Hindlimb muscle (tissue), 1 donor: ENCODE data around the gene IL21R. TPM values are rescaled to one million over a fixed set of nuclear protein-coding genes. Genes with fewer than 3 reads are reported as not detected.

Experiments
- DNase-seq: peaks from one replicate; pipeline ENCODE4 v3.0.0-alpha.2; 2013
- polyA plus RNA-seq: library from polyadenylated mRNA; unstranded; fragments of 120-200 nt; gene quantifications from one replicate; pipeline ENCODE4 v1.2.1, GENCODE V29; 2013; ENCODE audit not compliant: insufficient read length

Gene IL21R
- 0.23 TPM for polyA plus RNA-seq

DNA sequence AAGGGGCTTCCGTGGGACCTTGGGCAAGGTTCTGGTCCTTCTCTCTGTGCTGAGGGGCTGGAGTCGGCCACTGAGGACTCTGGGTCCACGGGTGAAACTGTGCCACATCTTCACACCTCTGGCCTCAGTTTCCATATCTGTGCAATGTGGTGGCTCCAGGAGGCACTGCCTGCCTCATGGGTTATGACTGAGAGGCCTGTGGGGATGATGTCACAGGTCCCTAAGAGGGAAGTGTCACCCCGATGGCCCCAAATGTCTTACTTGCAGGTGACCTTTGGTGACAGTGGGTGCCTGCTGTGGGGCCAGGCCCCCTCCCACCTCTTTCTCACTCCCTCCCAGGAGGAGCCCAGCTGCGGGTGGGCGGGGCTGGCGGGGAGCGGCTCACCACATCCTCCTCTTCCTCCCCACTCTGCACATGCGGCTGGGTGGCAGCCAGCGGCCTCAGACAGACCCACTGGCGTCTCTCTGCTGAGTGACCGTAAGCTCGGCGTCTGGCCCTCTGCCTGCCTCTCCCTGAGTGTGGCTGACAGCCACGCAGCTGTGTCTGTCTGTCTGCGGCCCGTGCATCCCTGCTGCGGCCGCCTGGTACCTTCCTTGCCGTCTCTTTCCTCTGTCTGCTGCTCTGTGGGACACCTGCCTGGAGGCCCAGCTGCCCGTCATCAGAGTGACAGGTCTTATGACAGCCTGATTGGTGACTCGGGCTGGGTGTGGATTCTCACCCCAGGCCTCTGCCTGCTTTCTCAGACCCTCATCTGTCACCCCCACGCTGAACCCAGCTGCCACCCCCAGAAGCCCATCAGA lies at the start of gene IL21R:
IL21R (plus strand) TSS at position 407 of the 801 bp plus-strand sequence. CDS start 27,898 bp downstream, outside the sequence.
- DNase-seq: peak; percentile 62

DNA sequence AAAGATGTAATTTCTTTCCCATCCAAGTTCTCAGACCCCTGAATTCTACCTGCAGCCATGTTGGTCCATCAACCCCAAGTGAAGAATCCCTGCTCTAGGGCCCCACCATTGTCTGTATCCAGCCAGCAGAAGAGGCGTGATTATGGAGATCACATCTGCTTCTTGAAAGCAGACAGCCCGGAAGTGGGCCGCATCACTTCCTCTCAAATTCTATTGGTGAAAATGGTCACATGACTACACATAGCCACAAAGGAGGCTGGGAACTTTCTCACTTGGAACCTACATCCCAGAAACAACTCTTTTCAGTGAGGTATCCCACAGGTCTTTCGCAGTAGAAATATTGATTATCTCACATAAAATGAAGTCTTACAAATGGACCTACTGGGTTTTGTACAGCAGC lies 48.1 kb upstream of the IL21R start:
- DNase-seq: no peak

DNA sequence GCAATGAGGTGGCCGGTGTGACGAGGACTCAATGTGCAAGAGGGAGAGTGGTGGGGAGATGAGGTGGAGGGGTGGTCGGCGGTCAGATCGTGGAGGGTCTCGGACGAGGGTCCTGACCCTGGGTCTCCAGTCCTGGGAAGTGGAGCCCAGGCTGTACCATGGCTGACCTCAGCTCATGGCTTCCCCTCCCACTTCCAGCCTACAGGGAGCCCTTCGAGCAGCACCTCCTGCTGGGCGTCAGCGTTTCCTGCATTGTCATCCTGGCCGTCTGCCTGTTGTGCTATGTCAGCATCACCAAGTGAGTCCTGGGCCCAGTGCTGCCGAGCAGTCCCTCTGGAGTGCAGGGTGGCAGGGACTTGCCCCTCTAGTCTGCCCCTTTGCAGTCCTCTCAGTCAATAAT lies 46.4 kb upstream of the IL21R start:
- DNase-seq: no peak

DNA sequence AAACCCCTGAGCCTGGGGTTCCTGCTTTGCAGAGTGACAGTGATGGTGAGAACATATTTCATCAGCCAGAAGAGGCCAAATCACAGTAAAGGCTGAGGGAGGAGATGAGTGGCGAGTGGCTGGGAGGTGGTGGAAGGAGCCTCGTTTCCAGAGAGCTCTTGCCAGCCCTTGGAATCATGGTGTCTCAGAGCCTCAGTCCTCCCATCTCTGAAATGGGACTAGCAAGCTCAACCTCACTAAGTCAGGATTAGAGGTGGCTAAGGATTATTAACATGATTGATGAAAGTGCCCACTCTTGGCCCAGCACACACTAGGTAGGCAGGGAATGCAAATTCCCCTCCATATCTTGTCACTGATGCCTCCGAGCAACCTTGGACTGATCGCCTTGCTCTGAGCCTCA lies 45.2 kb upstream of the IL21R start:
- DNase-seq: no peak

DNA sequence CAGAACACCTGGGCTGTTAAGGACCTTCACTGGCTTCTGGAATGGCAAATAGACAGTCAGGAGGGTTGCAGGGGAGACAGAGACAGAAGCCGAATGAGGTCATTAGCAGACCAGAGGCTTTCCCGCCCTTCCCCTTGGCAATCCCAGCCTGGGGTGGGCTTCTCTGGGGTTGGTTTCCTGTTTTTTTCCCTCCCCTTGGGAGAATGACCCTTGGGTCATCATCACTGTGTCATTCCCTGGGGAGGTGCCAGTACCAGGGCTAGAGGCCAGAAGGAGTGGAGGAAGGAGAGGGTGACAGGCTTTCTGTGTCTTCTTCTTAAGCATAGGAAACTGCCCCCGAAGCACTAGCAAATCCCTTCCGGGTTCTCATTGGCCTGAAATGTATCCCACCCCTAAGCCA lies 42.9 kb upstream of the IL21R start:
- DNase-seq: no peak

DNA sequence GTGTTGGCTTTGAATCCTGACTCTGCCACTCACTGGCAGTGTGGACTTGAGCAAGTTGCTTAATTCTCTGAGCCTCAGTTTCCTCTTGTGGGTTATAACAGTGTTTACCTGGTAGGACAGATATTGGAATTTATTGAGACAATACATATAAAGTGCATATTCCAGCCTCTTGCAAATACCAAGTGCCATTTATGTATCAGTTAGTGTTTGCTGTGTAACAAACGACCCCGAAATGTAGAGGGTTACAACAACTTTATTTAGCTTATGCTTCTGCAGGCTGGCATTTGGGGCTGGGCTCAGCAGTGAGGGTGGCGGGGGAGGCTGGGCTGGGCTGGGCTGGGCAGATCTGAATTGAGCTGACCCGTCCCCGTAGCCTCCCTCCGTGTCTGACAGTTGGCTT lies 42.4 kb upstream of the IL21R start:
- no peak for DNase-seq

DNA sequence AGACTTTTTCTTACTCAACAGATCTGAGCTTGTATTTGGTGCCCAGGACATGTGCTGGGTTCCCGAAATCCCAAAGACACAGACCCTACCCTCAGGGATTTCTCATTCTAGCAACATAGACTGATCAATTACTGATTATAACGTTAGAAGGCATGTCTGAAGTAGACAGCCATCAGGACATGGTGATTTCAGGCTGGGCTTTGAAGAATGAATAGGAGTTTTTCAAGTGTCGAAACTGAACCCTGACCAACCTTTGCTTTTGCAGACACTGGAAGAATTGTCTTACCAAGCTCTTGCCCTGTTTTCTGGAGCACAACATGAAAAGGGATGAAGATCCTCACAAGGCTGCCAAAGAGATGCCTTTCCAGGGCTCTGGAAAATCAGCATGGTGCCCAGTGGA lies 40.0 kb upstream of the IL21R start:
- DNase-seq: no peak

DNA sequence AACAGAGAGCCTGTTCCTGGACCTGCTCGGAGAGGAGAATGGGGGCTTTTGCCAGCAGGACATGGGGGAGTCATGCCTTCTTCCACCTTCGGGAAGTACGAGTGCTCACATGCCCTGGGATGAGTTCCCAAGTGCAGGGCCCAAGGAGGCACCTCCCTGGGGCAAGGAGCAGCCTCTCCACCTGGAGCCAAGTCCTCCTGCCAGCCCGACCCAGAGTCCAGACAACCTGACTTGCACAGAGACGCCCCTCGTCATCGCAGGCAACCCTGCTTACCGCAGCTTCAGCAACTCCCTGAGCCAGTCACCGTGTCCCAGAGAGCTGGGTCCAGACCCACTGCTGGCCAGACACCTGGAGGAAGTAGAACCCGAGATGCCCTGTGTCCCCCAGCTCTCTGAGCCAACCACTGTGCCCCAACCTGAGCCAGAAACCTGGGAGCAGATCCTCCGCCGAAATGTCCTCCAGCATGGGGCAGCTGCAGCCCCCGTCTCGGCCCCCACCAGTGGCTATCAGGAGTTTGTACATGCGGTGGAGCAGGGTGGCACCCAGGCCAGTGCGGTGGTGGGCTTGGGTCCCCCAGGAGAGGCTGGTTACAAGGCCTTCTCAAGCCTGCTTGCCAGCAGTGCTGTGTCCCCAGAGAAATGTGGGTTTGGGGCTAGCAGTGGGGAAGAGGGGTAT lies 39.3 kb upstream of the IL21R start:
- no peak for DNase-seq

DNA sequence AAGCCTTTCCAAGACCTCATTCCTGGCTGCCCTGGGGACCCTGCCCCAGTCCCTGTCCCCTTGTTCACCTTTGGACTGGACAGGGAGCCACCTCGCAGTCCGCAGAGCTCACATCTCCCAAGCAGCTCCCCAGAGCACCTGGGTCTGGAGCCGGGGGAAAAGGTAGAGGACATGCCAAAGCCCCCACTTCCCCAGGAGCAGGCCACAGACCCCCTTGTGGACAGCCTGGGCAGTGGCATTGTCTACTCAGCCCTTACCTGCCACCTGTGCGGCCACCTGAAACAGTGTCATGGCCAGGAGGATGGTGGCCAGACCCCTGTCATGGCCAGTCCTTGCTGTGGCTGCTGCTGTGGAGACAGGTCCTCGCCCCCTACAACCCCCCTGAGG lies 38.7 kb upstream of the IL21R start:
- no peak for DNase-seq

DNA sequence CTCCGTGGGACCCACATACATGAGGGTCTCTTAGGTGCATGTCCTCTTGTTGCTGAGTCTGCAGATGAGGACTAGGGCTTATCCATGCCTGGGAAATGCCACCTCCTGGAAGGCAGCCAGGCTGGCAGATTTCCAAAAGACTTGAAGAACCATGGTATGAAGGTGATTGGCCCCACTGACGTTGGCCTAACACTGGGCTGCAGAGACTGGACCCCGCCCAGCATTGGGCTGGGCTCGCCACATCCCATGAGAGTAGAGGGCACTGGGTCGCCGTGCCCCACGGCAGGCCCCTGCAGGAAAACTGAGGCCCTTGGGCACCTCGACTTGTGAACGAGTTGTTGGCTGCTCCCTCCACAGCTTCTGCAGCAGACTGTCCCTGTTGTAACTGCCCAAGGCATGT lies 38.2 kb upstream of the IL21R start:
- DNase-seq: no peak

DNA sequence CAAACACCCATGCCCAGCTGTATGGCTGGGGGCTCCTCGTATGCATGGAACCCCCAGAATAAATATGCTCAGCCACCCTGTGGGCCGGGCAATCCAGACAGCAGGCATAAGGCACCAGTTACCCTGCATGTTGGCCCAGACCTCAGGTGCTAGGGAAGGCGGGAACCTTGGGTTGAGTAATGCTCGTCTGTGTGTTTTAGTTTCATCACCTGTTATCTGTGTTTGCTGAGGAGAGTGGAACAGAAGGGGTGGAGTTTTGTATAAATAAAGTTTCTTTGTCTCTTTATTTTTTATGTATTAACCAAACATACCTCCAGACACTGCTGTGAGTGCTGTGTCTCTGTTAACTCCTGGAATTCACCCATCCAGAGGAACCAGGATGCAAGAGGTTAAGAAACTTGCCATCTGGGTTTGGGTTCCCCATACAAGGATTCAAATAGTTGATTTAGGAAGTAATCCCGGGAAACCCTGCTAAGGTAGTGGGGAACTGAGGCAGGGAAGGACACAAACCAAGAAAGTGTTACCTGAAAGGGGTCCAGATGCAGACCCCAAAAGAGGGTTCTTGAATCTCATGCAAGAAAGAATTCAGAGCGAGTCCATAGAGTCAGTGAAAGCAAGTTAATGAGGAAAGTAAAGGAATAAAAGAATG lies 37.4 kb upstream of the IL21R start:
- no peak for DNase-seq

DNA sequence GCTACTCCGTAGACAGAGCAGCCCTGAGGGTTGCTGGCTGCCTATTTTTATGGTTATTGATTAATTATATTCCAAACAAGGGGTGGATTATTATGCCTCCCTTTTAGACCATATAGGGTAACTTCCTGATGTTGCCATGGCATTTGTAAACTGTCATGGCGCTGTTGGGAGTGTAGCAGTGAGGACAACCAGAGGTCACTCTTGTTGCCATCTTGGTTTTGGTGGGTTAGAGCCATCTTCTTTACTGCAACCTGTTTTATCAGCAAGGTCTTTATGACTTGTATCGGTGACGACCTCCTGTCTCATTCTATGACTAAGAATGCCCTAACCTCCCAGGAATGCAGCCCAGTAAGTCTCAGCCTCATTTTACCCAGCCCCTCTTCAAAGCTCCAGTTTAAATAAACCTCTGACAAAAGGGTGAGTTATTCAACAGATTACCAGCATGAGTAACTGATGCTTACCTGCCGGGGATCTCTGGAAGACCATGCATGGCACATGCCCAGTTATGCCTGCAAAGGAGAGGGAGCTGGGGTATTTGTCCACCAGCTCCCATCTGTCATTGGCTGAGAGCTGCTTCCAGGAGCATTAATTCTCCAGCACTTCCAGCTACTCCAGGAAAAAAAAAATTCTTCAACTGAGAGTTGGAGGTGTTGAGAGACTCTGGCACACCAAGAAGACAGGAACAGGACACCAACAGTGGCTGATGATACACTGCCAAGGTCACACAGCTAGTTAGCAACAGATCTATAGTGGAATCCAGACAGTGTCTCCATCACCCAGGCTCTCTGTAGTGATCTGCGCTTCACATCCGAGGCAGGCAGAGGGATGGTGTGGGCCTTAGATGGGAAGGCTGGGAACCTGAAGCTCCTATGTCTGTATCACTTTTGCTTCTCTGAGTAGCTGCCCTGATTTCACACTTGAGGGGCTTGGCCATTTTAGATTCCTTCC lies 36.6 kb upstream of the IL21R start:
- DNase-seq: no peak

DNA sequence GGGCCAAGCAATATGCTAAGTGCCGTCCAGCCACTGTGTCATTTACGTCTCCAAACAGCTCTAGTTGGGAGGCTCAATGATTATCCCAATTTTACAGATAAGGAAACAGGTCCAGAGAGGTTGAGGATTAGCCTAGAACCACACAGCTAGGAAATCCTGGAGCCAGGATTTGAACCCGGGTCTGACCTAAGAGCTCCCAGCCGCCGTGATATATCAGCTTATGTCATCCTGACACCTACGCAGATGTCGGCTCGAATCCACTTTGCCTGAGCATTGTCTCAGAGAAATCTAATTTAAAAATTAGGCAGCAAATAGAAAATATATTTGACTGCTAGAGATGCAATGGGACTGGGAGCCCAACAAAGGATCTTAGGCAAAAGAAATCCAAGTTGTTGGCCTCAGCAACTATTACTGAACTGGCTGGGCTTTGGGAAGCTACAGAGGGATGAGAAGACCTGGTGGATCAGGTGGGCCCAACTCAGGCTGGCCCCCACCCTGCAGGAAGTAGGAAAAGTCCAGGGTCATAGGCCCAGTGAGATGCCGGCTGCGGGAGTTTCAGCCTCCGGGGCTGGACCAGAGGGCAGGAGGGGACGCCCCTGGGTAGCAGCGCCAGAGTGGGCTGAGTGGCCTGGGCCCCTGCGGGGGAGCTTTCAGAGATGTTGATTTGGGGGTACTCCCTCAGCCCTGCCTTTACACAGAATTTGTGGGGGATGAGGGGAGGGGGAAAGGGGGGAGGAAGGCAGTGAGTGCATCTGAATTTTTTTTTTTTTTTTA lies 35.1 kb upstream of the IL21R start:
- no peak for DNase-seq

DNA sequence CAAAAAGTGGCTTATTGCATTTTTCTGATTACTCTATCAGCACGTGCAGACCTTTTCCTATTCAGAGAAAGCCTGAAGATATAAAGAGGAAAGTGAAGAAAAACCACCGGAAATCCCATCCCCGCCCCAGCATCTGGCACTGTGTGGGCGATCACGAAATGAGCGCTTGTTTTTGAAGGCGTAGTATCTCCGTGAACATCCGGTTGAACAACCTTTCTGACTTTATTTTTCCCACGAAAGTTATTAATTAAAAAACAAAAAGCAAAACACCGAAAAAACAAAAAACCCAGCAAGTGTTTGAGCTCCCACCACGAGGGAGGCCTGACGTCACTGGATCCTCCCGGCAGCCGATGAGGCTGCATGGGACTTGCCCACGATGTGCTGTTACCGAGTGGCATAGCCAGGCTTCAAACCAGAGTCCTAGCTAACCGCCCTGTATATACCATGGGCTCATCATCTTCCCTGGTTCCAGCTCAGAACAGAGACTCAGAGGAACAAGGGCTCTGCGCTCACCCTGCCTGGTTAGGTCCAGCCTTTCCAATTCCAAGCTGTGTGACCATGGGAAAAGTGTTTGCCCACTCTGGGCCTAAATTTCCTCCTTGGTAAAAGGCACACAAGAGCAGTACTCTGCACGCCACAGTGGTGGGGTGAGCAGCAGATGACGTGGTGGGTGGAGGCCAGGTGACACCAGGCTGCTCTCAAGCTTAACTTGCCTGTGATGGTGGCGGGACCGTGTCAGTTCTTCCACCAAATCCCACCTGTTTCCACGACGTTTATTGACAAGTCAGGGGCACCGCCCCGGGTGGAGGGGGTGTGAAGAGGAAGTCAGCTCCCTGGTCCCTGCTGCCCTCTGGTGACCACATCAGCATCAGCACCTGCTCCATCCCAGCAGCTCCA lies 34.3 kb upstream of the IL21R start:
- DNase-seq: peak; percentile 52

DNA sequence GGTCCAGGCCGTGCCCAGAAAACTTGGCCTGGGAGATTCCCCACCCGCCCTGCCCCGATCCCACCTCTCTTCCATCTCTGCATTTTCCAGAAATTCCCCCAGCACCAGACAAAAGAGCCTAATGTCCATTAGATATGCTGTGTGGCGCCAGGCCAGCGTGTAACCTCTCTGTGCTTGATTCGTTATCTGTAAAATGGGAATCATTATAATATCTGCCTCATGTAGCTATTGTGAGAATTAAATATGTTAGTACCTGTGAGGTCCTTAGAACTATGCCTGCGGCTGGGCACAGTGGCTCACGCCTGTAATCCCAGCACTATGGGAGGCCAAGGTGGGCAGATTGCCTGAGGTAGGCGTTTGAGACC lies 33.6 kb upstream of the IL21R start:
- no peak for DNase-seq

DNA sequence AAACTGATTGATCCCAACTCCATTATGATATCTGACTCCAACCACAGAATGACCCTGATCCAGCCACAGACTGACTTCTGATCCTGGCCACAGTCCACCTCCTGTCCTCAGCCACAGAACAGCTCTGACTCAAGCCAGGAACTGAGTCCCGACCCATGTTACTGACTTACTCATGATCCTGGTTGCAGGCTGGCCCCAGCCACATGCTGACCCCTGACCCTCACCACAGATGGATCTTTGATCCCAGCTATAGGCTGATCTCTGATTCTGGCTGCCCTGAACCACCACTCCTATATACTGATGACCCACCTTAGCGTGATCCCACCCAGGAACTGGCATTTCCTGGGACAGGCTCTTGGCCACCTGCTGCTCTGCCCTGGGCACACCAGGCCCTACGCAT lies 32.2 kb upstream of the IL21R start:
- DNase-seq: no peak

DNA sequence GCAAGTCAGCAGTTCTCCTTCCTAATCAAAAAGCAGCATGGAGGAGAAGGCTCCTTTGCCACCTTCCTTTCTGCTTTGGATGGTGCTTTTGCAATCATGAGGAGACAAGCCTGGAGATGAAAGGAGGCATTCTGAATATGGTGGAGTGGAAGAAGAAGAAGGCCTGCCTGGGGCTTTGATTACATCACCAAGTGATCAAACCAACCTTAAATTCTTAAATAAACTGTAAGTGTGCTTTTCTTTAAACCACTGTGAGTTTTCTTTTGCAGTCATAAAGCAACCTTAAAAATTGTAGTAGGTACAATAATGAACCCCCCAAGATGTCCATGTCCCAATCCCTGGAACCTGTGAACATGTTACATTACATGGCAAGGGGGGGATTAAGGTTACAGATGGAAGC lies 31.7 kb upstream of the IL21R start:
- DNase-seq: no peak

DNA sequence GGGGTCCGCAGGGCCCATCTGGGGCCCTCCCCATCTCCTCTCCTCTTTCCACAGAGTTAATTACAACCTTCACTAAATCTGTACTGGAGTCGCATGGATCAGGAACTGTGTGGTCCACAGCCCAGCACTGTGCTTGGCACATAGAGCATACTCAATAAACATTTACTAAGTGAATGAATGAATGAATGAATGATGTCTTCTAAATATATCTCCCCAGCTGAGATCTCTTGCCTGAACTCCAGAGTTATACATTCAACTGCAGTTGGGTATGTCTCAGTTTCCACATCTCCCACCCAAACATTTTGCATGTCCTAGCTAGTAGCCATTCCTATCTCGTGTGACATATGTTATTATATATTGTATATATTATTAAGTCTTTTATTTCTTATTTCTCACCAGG lies 28.7 kb upstream of the IL21R start:
- no peak for DNase-seq

DNA sequence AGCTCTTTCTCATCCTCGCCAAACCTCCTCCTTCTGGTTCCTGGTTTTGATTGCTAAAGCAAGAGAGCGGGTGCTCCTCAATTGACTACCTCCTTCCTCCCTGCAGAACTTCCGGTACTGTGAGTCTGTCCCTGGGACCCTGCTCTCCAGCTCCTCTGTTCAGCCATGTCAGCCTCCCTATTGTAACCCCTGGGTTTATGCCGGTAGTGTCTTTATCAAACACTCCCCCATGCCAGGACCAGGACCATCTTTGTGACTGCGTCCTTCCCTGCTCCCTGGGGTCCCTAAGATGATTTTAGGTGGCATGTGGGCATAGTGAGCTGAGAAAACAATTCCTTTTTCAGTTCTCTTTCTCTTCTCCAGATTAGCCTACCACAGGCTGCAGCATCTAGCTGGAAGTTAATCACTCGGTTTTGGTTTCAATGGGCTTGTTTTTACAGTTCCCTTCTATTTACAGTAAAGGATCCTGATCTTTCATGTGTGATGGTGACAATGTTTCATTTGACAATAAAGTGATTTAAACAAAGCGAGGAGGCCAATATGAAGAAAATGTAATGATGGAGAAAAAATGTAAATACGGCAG lies 27.7 kb upstream of the IL21R start:
- DNase-seq: no peak

DNA sequence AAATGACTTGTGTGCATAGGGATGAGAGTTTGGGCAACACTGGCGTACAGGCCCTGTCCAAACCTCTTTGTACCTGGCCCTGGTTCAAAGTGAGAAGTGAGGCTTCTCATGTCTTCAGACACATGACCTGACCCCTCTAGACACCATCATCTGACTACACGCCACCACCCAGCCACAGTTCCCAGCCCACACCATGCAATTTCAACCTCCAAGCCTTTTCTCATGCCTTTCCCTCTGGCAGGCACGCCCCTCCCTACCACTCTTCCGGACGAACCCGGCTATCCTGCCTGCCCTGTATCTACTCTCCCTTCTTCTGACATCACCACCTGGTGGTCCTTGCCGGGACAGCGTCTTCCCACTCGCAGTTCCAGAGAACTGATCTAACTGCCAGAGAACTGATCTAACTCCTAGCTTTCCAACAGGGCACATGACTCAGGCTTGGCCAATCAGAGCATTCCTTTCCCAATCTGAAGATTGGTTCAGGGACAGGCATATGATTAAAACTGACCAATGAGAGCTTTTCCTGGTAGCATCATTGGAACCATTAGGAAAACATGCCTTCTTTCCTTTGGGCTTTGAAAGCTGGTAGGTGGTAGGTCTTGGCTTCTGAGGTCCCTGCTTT lies 27.1 kb upstream of the IL21R start:
- DNase-seq: peak; percentile 42
